GM12878 (cell line): Measurements from ENCODE around the gene CLIP2. TPM values are rescaled to one million over a fixed set of nuclear protein-coding genes. Genes with fewer than 3 reads are reported as not detected.
"Not testable (repeated sequence)": the region's sequence is repeated elsewhere in the genome, so short reads cannot be mapped to it uniquely, and the experiment has no call there.

Source experiments
- ATAC-seq: fragments of 200-7000 bp; cut with Tn5 transposase; 3 replicates; pipeline ENCODE4 v1.9.1; 2020; ENCODE audit warnings: mild to moderate bottlenecking, moderate library complexity
- BruUV-seq: library from RNA; stranded (reverse); fragments of 400-500 nt; replicated peaks from 2 replicates; lab custom pipeline; 2021; lab: Mats Ljungman, UMichigan
- CTCF ChIA-PET: fragments of 300-600 bp; sonication (Branson Sonifier 250); formaldehyde crosslinking; extraction: SDS; loops from one replicate; lab custom pipeline; 2021; ENCODE audit warnings: inconsistent platforms; lab: Yijun Ruan, JAX
- POLR2A ChIA-PET: fragments of 350-600 bp; formaldehyde crosslinking; extraction: SDS; loops from one replicate; lab custom pipeline; 2021; ENCODE audit warnings: inconsistent platforms; lab: Charles Lee
- RAD21 ChIA-PET: fragments of 300-600 bp; sonication (Branson Sonifier 250); formaldehyde crosslinking; loops from one replicate; lab custom pipeline; 2023; ENCODE audit warnings: antibody characterized with exemption; ENCODE audit not compliant: unreplicated experiment; lab: Charles Lee
- SMC1A ChIA-PET: fragments of 300-600 bp; sonication (Branson Sonifier 250); formaldehyde crosslinking; loops from one replicate; lab custom pipeline; 2023; ENCODE audit not compliant: unreplicated experiment, uncharacterized antibody; lab: Charles Lee
- DNase-seq: peaks from one replicate; pipeline ENCODE4 v3.0.0-alpha.2; 2011; ENCODE audit warnings: low read depth, low spot score
- FAIRE-seq: peaks from 3 replicates; lab custom pipeline; 2011; peaks lifted over from hg19 to GRCh38; lab: Jason Lieb, UNC
- H2AFZ ChIP-seq: 2 replicates; pipeline ENCODE4 v1.6.0; 2011; ENCODE audit warnings: low read depth, low read length, control low read depth; ENCODE audit not compliant: control insufficient read depth
- H3K27ac ChIP-seq: 2 replicates; pipeline ENCODE4 v1.5.1; 2011; ENCODE audit warnings: control low read depth; ENCODE audit not compliant: control insufficient read depth, insufficient read depth
- H3K27me3 ChIP-seq, 2 experiments: replicated peaks in 1 of 2; 2 replicates each; pipeline versions ENCODE4 v1.6.0 to v1.6.1; 2011; ENCODE audit warnings: low read length in 1 of 2; ENCODE audit not compliant: control insufficient read depth in 2 of 2, insufficient read depth in 2 of 2
- H3K36me3 ChIP-seq, 2 experiments: 2 replicates each; pipeline ENCODE4 v1.5.1; 2011; ENCODE audit warnings: low read length in 1 of 2; ENCODE audit not compliant: control insufficient read depth in 2 of 2, insufficient read depth in 2 of 2
- H3K4me1 ChIP-seq: 2 replicates; pipeline ENCODE4 v1.6.1; 2011; ENCODE audit warnings: mild to moderate bottlenecking, low read length, moderate library complexity, mixed read lengths; ENCODE audit not compliant: control insufficient read depth, insufficient read depth
- H3K4me2 ChIP-seq: 2 replicates; pipeline ENCODE4 v1.6.0; 2011; ENCODE audit warnings: control low read depth; ENCODE audit not compliant: control insufficient read depth, insufficient read depth
- H3K4me3 ChIP-seq: fragments of 200-600 bp; sonication (generic); 2 replicates; pipeline ENCODE4 v1.5.1; 2016
- H3K79me2 ChIP-seq: 2 replicates; pipeline ENCODE4 v1.6.0; 2011; ENCODE audit warnings: low read length; ENCODE audit not compliant: control insufficient read depth, insufficient read depth
- H3K9ac ChIP-seq: 2 replicates; pipeline ENCODE4 v1.8.0; 2011; ENCODE audit warnings: low read length, control low read depth, mixed read lengths; ENCODE audit not compliant: control insufficient read depth, insufficient read depth
- H3K9me3 ChIP-seq: replicated peaks from 3 replicates; pipeline ENCODE4 v1.5.1; 2011; ENCODE audit warnings: mild to moderate bottlenecking, low read length; ENCODE audit not compliant: control insufficient read depth, insufficient read depth
- H4K20me1 ChIP-seq: 2 replicates; pipeline ENCODE4 v1.6.0; 2011; ENCODE audit not compliant: control insufficient read depth, insufficient read depth
- EED ChIP-seq: sonication (generic); IDR thresholded peaks from 2 replicates; pipeline ENCODE4 v1.6.1; 2016; ENCODE audit warnings: antibody characterized with exemption, low read depth
- HDGF ChIP-seq: fragments of 450-650 bp; IDR thresholded peaks from 2 replicates; pipeline ENCODE4 v1.6.1; 2016; ENCODE audit warnings: antibody characterized with exemption
- IKZF1 ChIP-seq: fragments of 450-650 bp; conservative IDR thresholded peaks from 2 replicates; pipeline ENCODE4 v1.6.1; 2017; ENCODE audit warnings: antibody characterized with exemption, mild to moderate bottlenecking
- IRF3 ChIP-seq: fragments of 450-650 bp; IDR thresholded peaks from 2 replicates; pipeline ENCODE4 v1.6.1; 2014; ENCODE audit warnings: mild to moderate bottlenecking
- NBN ChIP-seq: fragments of 450-650 bp; IDR thresholded peaks from 2 replicates; pipeline ENCODE4 v1.6.1; 2016
- RUNX3 ChIP-seq: IDR thresholded peaks from 2 replicates; pipeline ENCODE4 v1.6.1; 2012; ENCODE audit warnings: low read length, inconsistent platforms
- SIX5 ChIP-seq: IDR thresholded peaks from 2 replicates; pipeline ENCODE4 v1.6.1; 2011; ENCODE audit warnings: mild to moderate bottlenecking, low read depth, low read length, moderate library complexity; ENCODE audit not compliant: severe bottlenecking
- SMARCA5 ChIP-seq: fragments of 450-650 bp; IDR thresholded peaks from 2 replicates; pipeline ENCODE4 v1.6.1; 2017; ENCODE audit warnings: mild to moderate bottlenecking
- SUPT20H ChIP-seq: IDR thresholded peaks from 2 replicates; pipeline ENCODE4 v1.6.1; 2011; ENCODE audit warnings: low read depth, mild to moderate bottlenecking, low read length, moderate library complexity, borderline replicate concordance; ENCODE audit not compliant: control insufficient read depth
- ZNF622 ChIP-seq: fragments of 450-650 bp; IDR thresholded peaks from 2 replicates; pipeline ENCODE4 v1.6.1; 2017; ENCODE audit warnings: mild to moderate bottlenecking, inconsistent platforms
- WGBS: methylation state at CpG from one replicate; pipeline ENCODE4 v1.1.6; 2016; ENCODE audit warnings: low lambda C conversion rate; ENCODE audit not compliant: insufficient replicate concordance, insufficient coverage; ENCODE audit errors: missing lambda C conversion rate; 5-methylcytosine and 5-hydroxymethylcytosine counted together
- in situ Hi-C: fragments of 300-500 bp; cut with MboI; formaldehyde crosslinking; loops from 9 replicates; pipeline ENCODE4 v1.14.3; 2018; ENCODE audit warnings: mixed read lengths
- intact Hi-C: fragments of 100-400 bp; cut with micrococcal nuclease; formaldehyde crosslinking; loops from one replicate; pipeline ENCODE4 v1.14.2; 2022; ENCODE audit not compliant: unreplicated experiment
- polyA plus RNA-seq, 11 experiments: library from polyadenylated mRNA; depleted of rRNA in 4 of 11; unstranded in 6 of 11; stranded (reverse) in 5 of 11; fragments of >200 nt; fragmentation: Nextera tagmentation in 4 of 11; fragmentation: Illumina TruSeq in 1 of 11; extraction: Ambion mirVana in 4 of 11; extraction: Trizol in 1 of 11; gene quantifications; 1 replicate in 1 of 11; 2 replicates in 10 of 11; pipeline versions ENCODE4 v1.2.1 to v1.2.3, GENCODE V29; 2011 to 2016; ENCODE audit warnings: inconsistent platforms in 2 of 11, missing spikeins in 2 of 11, low read depth in 1 of 11
- total RNA-seq, 4 experiments: library from RNA; depleted of rRNA in 3 of 4; stranded (reverse); fragments of >200 nt in 3 of 4; fragmentation: Illumina TruSeq in 1 of 4; extraction: Trizol in 1 of 4; gene quantifications; 2 replicates each; pipeline versions ENCODE4 v1.2.1 to v1.2.3, GENCODE V29; 2013 to 2021

Gene CLIP2
- total and polyA plus RNA-seq, 10 of the 15 experiments (the other 5 are each of a cell fraction or from before 2014, with no cell fraction given), result 0.26 to 56.3 (median 21.0) TPM

- BruUV-seq, result TSS peak; percentile 38
- peak; percentile 47 for FAIRE-seq
- ATAC-seq, result peak; percentile 34
- Histone ChIP-seq H3K9ac (no peak overlapping the region), H3K27me3 (no peaks in the 10 kb centered on the region), H2AFZ (no peak overlapping the region), H3K4me2 (0 out of 2 replicates have a peak overlapping the region, but pooled peaks have one; percentile 46), H3K4me3 (no peak overlapping the region), H3K4me1 (peaks cover 34% of the 10 kb centered on the region), H3K27ac (no peak overlapping the region), H3K9me3 (no peaks in the 10 kb centered on the region), H3K79me2 (peaks cover 9% of the 10 kb centered on the region; the same call in 1 of the 2 replicates), H4K20me1 (no peaks in the 10 kb centered on the region), H3K36me3 (peaks cover 9 to 20% of the 10 kb centered on the region in 2 experiments; a peak in 3 of 4 replicates)
- in situ Hi-C loops (no loop called here), intact Hi-C loops (no loop called here)
- ChIA-PET SMC1A (interaction anchor here (0.7 to 1.0 kb wide), 2 partner anchors 23 to 30 kb away, joined by 3 to 4 read pairs; no protein-coding TSS in a partner anchor), POLR2A (no interaction called here), RAD21 (interaction anchor here (2.1 kb wide), 1 partner anchor 114 kb away, joined by 4 read pairs; no protein-coding TSS in a partner anchor), CTCF (no interaction called here)
- no peak for DNase-seq
- WGBS, result 31% methylated on average over 9 of the region's 9 CpGs
- no peak for TF ChIP-seq HDGF
- TF ChIP-seq SIX5, result no peak
- no peak for TF ChIP-seq NBN
- 0 out of 2 replicates have a peak, but pooled peaks have one; percentile 15 for TF ChIP-seq IKZF1
- TF ChIP-seq RUNX3, result peak; percentile 50; the same call in 1 of the 2 replicates
- peak; percentile 39; the same call in 1 of the 2 replicates for TF ChIP-seq SMARCA5
- TF ChIP-seq EED, result peak; percentile 22; the same call in 1 of the 2 replicates
- no peak for TF ChIP-seq ZNF622
- TF ChIP-seq IRF3, result no peak
- TF ChIP-seq SUPT20H, result no peak
Observed at GRCh38 chr7:74320645-74321221, 31.5 kb downstream of the CLIP2 start.

- H3K4me1 ChIP-seq, result peaks cover 23% of the 10 kb centered on the region
- H2AFZ ChIP-seq, H3K27me3 ChIP-seq, H3K27ac ChIP-seq, BruUV-seq, ATAC-seq, POLR2A ChIA-PET, H3K9me3 ChIP-seq, intact Hi-C loops, H3K4me3 ChIP-seq, DNase-seq, H3K9ac ChIP-seq, H3K4me2 ChIP-seq, FAIRE-seq, CTCF ChIA-PET, H4K20me1 ChIP-seq, in situ Hi-C loops, H3K79me2 ChIP-seq: not testable (repeated sequence)
- WGBS, result 96% methylated on average over 9 of the region's 9 CpGs
- ChIA-PET SMC1A (interaction anchor here (0.6 to 1.0 kb wide), 2 partner anchors 144 to 1253 kb away, joined by 3 to 4 read pairs; no protein-coding TSS in a partner anchor), RAD21 (interaction anchor here (2.1 kb wide), 1 partner anchor 116 kb away, joined by 4 read pairs; no protein-coding TSS in a partner anchor)
- peaks cover 12 to 19% of the 10 kb centered on the region in 2 experiments for H3K36me3 ChIP-seq
Observed at GRCh38 chr7:74322892-74323291, 33.7 kb downstream of the CLIP2 start.
